ENCODE results near the gene VGLL2.

DNA sequence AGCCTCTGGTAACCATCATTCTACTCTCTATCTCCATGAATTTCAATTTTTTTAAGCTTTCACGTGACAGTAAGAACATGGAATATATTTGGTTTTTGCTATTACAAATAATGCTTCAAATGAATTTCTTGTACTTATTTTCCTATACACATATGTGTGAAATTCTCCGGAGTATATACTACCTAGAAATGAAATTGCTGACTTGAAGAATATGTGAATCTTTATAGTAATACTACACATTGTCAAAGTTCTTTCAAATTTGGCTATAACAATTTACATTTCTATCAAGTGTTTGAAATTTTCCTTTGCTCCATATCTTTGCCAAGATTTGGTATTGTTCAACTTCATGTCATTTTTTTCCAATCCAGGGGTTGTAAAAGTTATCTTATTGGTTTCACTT, 11.6 kb upstream of the VGLL2 start:
- TF ChIP-seq POLR2A (IDR thresholded peaks at IDR 0.05), result no peak
- TF ChIP-seq, protein P1, sequence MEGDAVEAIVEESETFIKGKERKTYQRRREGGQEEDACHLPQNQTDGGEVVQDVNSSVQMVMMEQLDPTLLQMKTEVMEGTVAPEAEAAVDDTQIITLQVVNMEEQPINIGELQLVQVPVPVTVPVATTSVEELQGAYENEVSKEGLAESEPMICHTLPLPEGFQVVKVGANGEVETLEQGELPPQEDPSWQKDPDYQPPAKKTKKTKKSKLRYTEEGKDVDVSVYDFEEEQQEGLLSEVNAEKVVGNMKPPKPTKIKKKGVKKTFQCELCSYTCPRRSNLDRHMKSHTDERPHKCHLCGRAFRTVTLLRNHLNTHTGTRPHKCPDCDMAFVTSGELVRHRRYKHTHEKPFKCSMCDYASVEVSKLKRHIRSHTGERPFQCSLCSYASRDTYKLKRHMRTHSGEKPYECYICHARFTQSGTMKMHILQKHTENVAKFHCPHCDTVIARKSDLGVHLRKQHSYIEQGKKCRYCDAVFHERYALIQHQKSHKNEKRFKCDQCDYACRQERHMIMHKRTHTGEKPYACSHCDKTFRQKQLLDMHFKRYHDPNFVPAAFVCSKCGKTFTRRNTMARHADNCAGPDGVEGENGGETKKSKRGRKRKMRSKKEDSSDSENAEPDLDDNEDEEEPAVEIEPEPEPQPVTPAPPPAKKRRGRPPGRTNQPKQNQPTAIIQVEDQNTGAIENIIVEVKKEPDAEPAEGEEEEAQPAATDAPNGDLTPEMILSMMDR (IDR thresholded peaks at IDR 0.05 in 4 of 5, conservative IDR thresholded peaks at IDR 0.05 in 1 of 5), result no peak
